RCC 7860 (cell line): Measurements from ENCODE around the gene SCN1A.
A peak's percentile ranks its signal among the peaks of the same experiment; 100 is the strongest.
"Not testable (repeated sequence)": the region's sequence is repeated elsewhere in the genome, so short reads cannot be mapped to it uniquely, and the experiment has no call there.

Source experiments
- DNase-seq: peaks from one replicate; pipeline ENCODE4 v3.0.0-alpha.2; 2015; ENCODE audit warnings: low spot score
- FAIRE-seq: peaks from 2 replicates; lab custom pipeline; 2012; peaks lifted over from hg19 to GRCh38; lab: Jason Lieb, UNC

SCN1A gene

GRCh38 chr2:166127217-166128155 is at the start of gene SCN1A:
Gene SCN1A (minus strand): TSS chr2:166128020. CDS start chr2:166073621, 54,399 bp downstream.
- FAIRE-seq (peak; percentile 76), DNase-seq (peak; percentile 39)

DNA sequence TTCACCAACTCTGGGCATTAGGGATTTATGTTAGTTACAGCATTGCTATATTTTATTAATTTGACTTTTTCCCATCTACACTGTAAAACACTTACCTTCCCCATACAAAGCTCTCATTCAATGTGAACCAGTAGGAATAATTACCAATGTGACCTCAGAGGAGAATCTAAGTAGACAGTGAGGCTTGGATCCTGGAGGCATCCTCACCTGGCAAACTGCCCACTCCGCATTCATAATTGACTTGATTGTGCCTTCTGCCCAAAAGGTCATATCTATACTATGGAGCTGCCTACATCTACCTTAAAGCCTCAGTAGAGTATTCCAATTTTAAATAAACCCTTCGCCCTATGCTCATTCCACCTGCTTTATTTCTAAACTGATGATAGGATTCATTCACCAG is 45.4 kb upstream of the SCN1A start:
- no peak for FAIRE-seq

DNA sequence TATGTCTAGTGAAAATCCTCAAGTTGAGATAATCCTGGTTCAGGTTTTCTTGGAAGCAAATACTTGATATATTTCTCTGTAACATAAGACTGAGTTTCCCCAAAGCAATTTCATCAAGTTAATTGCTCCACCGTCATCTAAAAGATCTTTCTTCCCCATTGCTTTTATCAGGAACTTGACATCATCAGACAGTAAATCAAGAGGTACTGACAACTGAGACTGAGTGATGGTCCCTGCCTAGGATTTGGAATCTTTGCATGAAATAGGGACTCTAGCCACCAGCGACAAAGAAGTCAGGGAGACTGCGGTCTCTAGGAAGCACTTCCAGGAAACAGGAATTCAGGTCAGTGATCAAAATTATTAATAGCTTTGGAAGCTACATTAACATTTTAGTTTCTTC is 43.4 kb upstream of the SCN1A start:
- no peak for FAIRE-seq
- no peak for DNase-seq

More for the DNA sequence above, 45.4 kb upstream of the SCN1A start:
- DNase-seq: no peak

DNA sequence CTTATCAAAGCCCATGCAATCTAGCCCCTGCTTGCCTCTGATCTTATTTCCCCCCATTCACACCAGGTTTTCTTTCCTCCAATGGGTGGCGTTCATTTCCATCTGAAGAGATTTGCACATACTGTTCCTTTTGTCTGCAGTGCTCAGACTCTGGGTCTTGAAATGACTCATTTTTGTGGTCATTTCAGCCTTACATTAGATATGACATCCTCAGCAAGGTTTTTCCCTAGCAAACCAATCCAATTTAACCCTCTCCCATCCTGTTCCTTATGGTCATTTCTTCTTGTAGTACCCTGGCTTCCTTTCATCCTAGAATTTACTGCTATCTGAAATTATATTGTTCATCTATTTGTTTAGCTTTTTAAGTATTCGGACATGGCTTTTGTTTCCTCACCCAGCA is 42.5 kb upstream of the SCN1A start:
- DNase-seq (peak; percentile 25), FAIRE-seq (peak; percentile 37)

- no peak for FAIRE-seq
- DNase-seq: no peak
Measured at GRCh38 chr2:166167449-166167848, 39.6 kb upstream of the SCN1A start.

- no peak for FAIRE-seq
- DNase-seq: no peak
Measured at GRCh38 chr2:166163775-166164174, 36.0 kb upstream of the SCN1A start.

DNA sequence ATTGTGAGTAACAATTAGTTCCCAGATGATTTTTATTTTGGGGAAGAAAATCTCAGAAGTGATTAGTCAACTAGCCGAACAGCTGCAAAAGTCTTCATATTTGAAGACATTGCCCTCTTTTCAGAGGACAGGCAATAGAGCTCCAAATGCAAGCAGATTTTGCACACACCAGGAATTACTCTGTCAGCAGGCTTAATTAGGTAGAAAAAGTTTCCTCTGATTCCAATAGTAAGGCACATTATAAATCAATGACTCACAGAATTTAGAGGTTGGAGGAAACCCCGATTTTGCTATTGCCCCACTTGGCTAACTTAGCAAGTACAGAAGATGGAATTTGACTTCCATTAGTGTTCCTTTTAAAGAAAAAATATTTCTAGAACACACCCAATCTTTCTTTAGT is 30.7 kb upstream of the SCN1A start:
- no peak for DNase-seq
- no peak for FAIRE-seq

- DNase-seq (no peak), FAIRE-seq (no peak)
Measured at GRCh38 chr2:166157578-166157977, 29.8 kb upstream of the SCN1A start.

- no peak for DNase-seq
- FAIRE-seq: no peak
Measured at GRCh38 chr2:166156985-166157490, 29.2 kb upstream of the SCN1A start.

- DNase-seq (no peak), FAIRE-seq (no peak)
Measured at GRCh38 chr2:166155589-166155988, 27.8 kb upstream of the SCN1A start.

DNA sequence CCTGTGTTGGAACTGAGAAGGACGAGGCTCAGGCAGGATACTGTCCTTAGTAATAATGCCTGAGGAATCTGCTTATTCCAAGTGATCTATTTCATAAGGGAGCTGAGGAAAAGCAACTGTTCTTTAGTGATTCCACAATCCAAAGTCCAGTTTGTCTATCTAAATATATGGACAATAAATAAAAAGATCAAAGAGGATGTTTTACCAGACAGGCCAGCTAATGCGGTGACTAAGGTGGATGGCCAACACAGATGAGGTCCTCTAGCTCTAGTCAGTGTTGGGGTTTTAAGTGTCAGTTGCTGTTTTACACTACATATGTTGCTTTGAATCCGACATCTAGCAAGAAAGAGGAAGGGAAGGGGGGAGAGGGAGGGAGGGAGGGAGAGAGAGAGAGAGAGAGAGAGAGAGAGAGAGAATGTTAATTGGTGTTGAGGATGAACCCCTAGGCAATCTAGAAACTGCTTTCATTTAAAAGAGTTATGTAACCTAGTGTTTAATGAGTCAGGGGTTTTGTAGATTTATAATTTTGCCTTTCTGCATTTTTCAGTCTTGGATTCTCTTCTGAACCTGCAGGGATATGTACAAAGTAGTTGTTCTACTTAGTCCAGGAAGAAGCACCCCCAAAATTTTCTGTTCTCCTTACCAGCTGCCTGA is 27.0 kb upstream of the SCN1A start:
- FAIRE-seq (no peak), DNase-seq (no peak)

DNA sequence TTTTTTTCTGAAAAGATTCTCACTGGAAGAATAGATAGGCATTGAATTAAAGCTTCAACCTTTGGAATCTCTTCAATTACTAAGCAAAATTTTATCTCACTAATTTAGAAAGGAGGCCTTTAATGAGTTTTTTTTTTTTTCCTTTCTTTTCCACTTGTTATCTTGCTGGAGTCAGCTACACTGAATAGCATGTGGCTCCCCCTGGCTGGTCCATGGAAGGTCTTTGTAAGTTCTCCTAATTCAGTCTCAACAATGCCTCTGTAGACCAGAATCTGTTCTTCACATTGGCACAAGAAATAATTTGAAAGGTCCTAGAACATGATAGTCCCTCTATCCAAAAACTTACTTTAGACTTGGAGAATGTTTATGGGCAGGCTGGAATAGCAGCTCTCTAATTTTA is 24.2 kb upstream of the SCN1A start:
- DNase-seq (no peak), FAIRE-seq (no peak)

- no peak for FAIRE-seq
- no peak for DNase-seq
Measured at GRCh38 chr2:166148500-166149400, 20.9 kb upstream of the SCN1A start.

DNA sequence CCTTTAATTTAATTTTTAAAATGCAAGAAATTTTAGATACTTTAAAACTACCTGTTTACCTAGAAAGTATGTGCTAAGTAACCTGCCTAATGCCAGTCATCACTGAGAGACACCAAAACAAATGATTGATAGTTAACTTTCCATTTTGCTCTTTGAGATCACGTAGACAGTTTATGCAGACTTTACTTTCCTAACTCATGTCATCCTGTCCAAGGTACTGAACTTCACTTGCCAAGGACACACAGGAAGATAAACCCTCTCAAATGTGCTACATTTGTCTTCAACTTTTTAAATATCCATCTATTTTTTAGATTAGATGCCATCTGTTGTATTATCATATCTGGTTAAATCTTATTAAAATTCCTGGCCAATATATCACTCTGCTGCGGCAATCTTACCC is 20.1 kb upstream of the SCN1A start:
- FAIRE-seq (no peak), DNase-seq (no peak)

DNA sequence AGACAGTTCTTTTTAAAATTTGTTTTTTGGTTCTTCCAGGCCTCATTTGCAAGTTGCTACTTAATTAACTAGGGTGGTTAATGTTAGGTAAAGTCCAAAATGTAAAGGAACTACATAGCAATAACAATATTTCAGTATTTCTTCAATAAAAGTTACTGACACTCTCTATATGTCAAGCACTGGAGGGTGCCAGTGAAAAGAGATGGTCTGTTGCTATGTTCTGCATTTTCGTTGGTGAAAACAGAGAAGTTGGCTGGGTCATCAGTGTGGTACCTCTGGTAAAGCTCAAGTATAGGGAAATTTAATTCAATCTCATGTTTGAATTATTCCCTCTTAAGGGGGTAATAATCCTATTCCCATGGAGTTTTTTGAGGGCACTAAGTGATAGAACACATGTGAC is 16.3 kb upstream of the SCN1A start:
- DNase-seq: no peak
- FAIRE-seq: no peak

GRCh38 chr2:166140932-166141331 is 13.1 kb upstream of the SCN1A start:
- FAIRE-seq: no peak

DNA sequence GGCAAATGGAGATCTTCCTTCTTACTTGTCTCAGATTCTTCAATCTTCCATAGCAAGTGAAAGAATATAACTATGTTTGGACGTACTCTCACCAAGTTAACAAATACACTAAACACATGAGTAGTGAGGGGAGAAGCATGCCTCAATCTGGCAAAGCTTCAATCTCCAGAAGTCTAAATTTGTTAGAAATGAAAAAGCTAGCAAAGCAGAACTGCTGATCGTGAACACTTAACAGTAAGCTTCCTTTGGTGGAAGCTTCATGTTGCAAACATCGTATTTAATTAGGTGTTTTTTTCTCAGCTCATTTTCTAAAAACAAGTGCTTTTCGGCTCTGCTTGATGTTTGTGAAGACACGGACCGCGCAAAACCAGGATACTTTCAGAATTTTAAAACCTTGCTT is 12.7 kb upstream of the SCN1A start:
- FAIRE-seq (no peak), DNase-seq (no peak)

More at GRCh38 chr2:166140932-166141331, 13.1 kb upstream of the SCN1A start:
- DNase-seq: no peak

DNA sequence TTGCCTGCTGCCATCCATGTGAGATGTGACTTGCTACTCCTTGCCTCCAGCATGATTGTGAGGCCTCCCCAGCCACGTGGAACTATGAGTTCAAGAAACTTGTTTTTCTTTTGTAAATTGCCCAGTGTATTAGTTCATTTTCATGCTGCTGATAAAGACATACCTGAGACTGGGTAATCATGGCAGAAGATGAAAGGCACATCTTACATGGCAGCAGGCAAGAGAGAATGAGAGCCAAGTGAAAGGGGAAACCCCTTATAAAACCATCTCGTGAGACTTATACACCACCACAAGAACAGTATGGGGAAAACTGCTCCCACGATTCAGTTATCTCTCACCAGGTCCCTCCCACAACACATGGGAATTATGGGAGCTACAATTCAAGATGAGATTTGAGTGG is 11.7 kb upstream of the SCN1A start:
- DNase-seq, FAIRE-seq: not testable (repeated sequence)

GRCh38 chr2:166138667-166139066 is 10.8 kb upstream of the SCN1A start:
- no peak for FAIRE-seq

GRCh38 chr2:166138144-166138543 is 10.3 kb upstream of the SCN1A start:
- no peak for DNase-seq
- FAIRE-seq: no peak

More at GRCh38 chr2:166138667-166139066, 10.8 kb upstream of the SCN1A start:
- DNase-seq: no peak

- no peak for FAIRE-seq
- DNase-seq: no peak
Measured at GRCh38 chr2:166137331-166137730, 9.5 kb upstream of the SCN1A start.
